Femur (tissue), 1 donor: ENCODE results near the gene GPRC5C.
"Not testable (repeated sequence)": the region's sequence is repeated elsewhere in the genome, so short reads cannot be mapped to it uniquely, and the experiment has no call there.

ENCODE experiments used
- DNase-seq: peaks from one replicate; pipeline ENCODE4 v3.0.0-alpha.2; 2017

The GPRC5C gene

GRCh38 chr17:74431568-74432423 lies at the start of gene GPRC5C:
Gene GPRC5C, plus strand, starts transcription at chr17:74432088. Its CDS starts 7,689 bp downstream, at chr17:74439777.
- DNase-seq, result peak; percentile 84

GRCh38 chr17:74383141-74383540 lies 48.7 kb upstream of the GPRC5C start:
- DNase-seq, result no peak

GRCh38 chr17:74385201-74385600 lies 46.7 kb upstream of the GPRC5C start:
- DNase-seq, result no peak

- peak; percentile 80 for DNase-seq
Measured at GRCh38 chr17:74386386-74386785, 45.5 kb upstream of the GPRC5C start.

GRCh38 chr17:74387365-74388218 lies 44.3 kb upstream of the GPRC5C start:
- no peak for DNase-seq

GRCh38 chr17:74389084-74389753 lies 42.7 kb upstream of the GPRC5C start:
- DNase-seq, result no peak

GRCh38 chr17:74389937-74390679 lies 41.8 kb upstream of the GPRC5C start:
- DNase-seq, result no peak

GRCh38 chr17:74390680-74391653 lies 40.9 kb upstream of the GPRC5C start:
- DNase-seq, result no peak

- DNase-seq, result no peak
Measured at GRCh38 chr17:74391771-74392170, 40.1 kb upstream of the GPRC5C start.

GRCh38 chr17:74392848-74393247 lies 39.0 kb upstream of the GPRC5C start:
- DNase-seq, result no peak

- DNase-seq, result no peak
Measured at GRCh38 chr17:74393346-74393942, 38.4 kb upstream of the GPRC5C start.

- no peak for DNase-seq
Measured at GRCh38 chr17:74394275-74394950, 37.5 kb upstream of the GPRC5C start.

GRCh38 chr17:74394977-74395376 lies 36.9 kb upstream of the GPRC5C start:
- DNase-seq, result no peak

- no peak for DNase-seq
Measured at GRCh38 chr17:74396567-74396966, 35.3 kb upstream of the GPRC5C start.

- DNase-seq, result no peak
Measured at GRCh38 chr17:74402048-74402447, 29.8 kb upstream of the GPRC5C start.

- DNase-seq, result no peak
Measured at GRCh38 chr17:74403512-74404137, 28.3 kb upstream of the GPRC5C start.

GRCh38 chr17:74404218-74404617 lies 27.7 kb upstream of the GPRC5C start:
- no peak for DNase-seq

GRCh38 chr17:74404789-74405188 lies 27.1 kb upstream of the GPRC5C start:
- no peak for DNase-seq

GRCh38 chr17:74405311-74405710 lies 26.6 kb upstream of the GPRC5C start:
- not testable (repeated sequence) for DNase-seq

GRCh38 chr17:74407384-74407783 lies 24.5 kb upstream of the GPRC5C start:
- DNase-seq, result no peak
